Activated CD4-positive, alpha-beta memory T cell treated with anti-CD3 and anti-CD28 coated beads, Interleukin-2, amount 10 ng/mL, durations not matched to agents 7 days and 5 days (primary cell): ENCODE measurements around the gene CAPZA1. TPM values are rescaled to one million over a fixed set of nuclear protein-coding genes. Genes with fewer than 3 reads are reported as not detected.
"Not testable (repeated sequence)": the region's sequence is repeated elsewhere in the genome, so short reads cannot be mapped to it uniquely, and the experiment has no call there.

Experiments used
- CTCF ChIA-PET: fragments of 350-600 bp; sonication (Branson Sonifier 250); formaldehyde crosslinking; loops from one replicate; lab custom pipeline; 2021; ENCODE audit warnings: antibody characterized with exemption, inconsistent platforms; lab: Charles Lee
- POLR2A ChIA-PET: fragments of 350-600 bp; sonication (Branson Sonifier 250); formaldehyde crosslinking; loops from one replicate; lab custom pipeline; 2021; ENCODE audit warnings: antibody characterized with exemption; lab: Charles Lee
- DNase-seq: peaks from one replicate; pipeline ENCODE4 v3.0.0-alpha.2; 2020
- H3K27ac Mint-ChIP-seq: one replicate; pipeline ENCODE4 v1.8.0; 2021; ENCODE audit warnings: mild to moderate bottlenecking, mixed read lengths
- H3K27me3 Mint-ChIP-seq: one replicate; pipeline ENCODE4 v1.8.0; 2021; ENCODE audit warnings: mixed read lengths
- H3K36me3 Mint-ChIP-seq: one replicate; pipeline ENCODE4 v1.8.0; 2021; ENCODE audit warnings: low read depth, mixed read lengths
- H3K4me1 Mint-ChIP-seq: one replicate; pipeline ENCODE4 v1.8.0; 2021; ENCODE audit warnings: mixed read lengths
- H3K4me3 Mint-ChIP-seq: one replicate; pipeline ENCODE4 v1.8.0; 2021; ENCODE audit warnings: mild to moderate bottlenecking, mixed read lengths
- H3K9me3 Mint-ChIP-seq: one replicate; pipeline ENCODE4 v1.8.0; 2021; ENCODE audit warnings: mixed read lengths
- total RNA-seq, 2 experiments: library from RNA; stranded (reverse); gene quantifications; one replicate each; pipeline ENCODE4 v1.2.3, GENCODE V29; 2021

CAPZA1 gene
- total RNA-seq, 2 experiments from 2014 or later: 340 to 342 TPM

- ChIA-PET POLR2A (interaction anchor here (0.9 to 6.3 kb wide), 3 partner anchors 10 to 14 kb away, joined by 3 to 46 read pairs (median 4); partner anchors contain the start of genes CAPZA1 and ST7L), CTCF (interaction anchor here (0.6 to 1.0 kb wide), 3 partner anchors 12 to 110 kb away, joined by 3 to 5 read pairs (median 3); no protein-coding TSS in a partner anchor)
- H3K27me3 Mint-ChIP-seq: no peaks in the 10 kb centered on the region
- H3K4me3 Mint-ChIP-seq: no peak overlapping the region
- DNase-seq: no peak
- peak overlapping the region; percentile 5 for H3K27ac Mint-ChIP-seq
- peaks cover 14% of the 10 kb centered on the region for H3K4me1 Mint-ChIP-seq
- H3K36me3 Mint-ChIP-seq: peaks cover 34% of the 10 kb centered on the region
- no peaks in the 10 kb centered on the region for H3K9me3 Mint-ChIP-seq
These were observed 13.9 kb upstream of the CAPZA1 start for GRCh38 chr1:112605633-112606327.

GRCh38 chr1:112614460-112615065, 5.1 kb upstream of the CAPZA1 start:
- ChIA-PET CTCF (interaction anchor here (0.9 to 9.0 kb wide), 13 partner anchors 10 to 256 kb away, joined by 3 to 96 read pairs (median 4); partner anchors contain the start of gene PPM1J), POLR2A (interaction anchor here (0.8 to 1.8 kb wide), 5 partner anchors 60 to 223 kb away, joined by 3 to 5 read pairs (median 3); partner anchors contain the start of genes MOV10 and PPM1J)
- H3K27ac Mint-ChIP-seq: no peak overlapping the region
- H3K36me3 Mint-ChIP-seq: peaks cover 22% of the 10 kb centered on the region
- DNase-seq: no peak
- H3K27me3 Mint-ChIP-seq: no peaks in the 10 kb centered on the region
- no peaks in the 10 kb centered on the region for H3K9me3 Mint-ChIP-seq
- H3K4me1 Mint-ChIP-seq: peaks cover 25% of the 10 kb centered on the region
- no peak overlapping the region for H3K4me3 Mint-ChIP-seq

GRCh38 chr1:112618114-112618720, 1.4 kb upstream of the CAPZA1 start:
- H3K4me3 Mint-ChIP-seq: peak overlapping the region; percentile 96
- peaks cover 34% of the 10 kb centered on the region for H3K36me3 Mint-ChIP-seq
- POLR2A ChIA-PET: interaction anchor here (0.6 to 7.9 kb wide), 36 partner anchors 9 to 1894 kb away, joined by 3 to 101 read pairs (median 5); partner anchors contain the start of genes ATP5PB, CTTNBP2NL, MAGI3 and MOV10
- peaks cover 27% of the 10 kb centered on the region for H3K4me1 Mint-ChIP-seq
- no peaks in the 10 kb centered on the region for H3K9me3 Mint-ChIP-seq
- CTCF ChIA-PET: interaction anchor here (1.4 to 9.0 kb wide), 3 partner anchors 117 to 455 kb away, joined by 3 to 96 read pairs (median 7); partner anchors contain the start of gene LRIG2
- H3K27me3 Mint-ChIP-seq: no peaks in the 10 kb centered on the region
- DNase-seq: peak; percentile 25
- H3K27ac Mint-ChIP-seq: peak overlapping the region; percentile 99

- peaks cover 28% of the 10 kb centered on the region for H3K4me1 Mint-ChIP-seq
- no peaks in the 10 kb centered on the region for H3K27me3 Mint-ChIP-seq
- peaks cover 35% of the 10 kb centered on the region for H3K36me3 Mint-ChIP-seq
- DNase-seq: peak; percentile 66
- H3K9me3 Mint-ChIP-seq: no peaks in the 10 kb centered on the region
- ChIA-PET CTCF (interaction anchor here (0.6 to 9.0 kb wide), 5 partner anchors 97 to 454 kb away, joined by 3 to 96 read pairs (median 7); partner anchors contain the start of genes LRIG2 and PPM1J), POLR2A (interaction anchor here (0.6 to 7.9 kb wide), 33 partner anchors 9 to 1893 kb away, joined by 3 to 101 read pairs (median 5); partner anchors contain the start of genes ATP5PB, CTTNBP2NL, MAGI3 and MOV10)
- H3K4me3 Mint-ChIP-seq: peak within 1 kb of the TSS; percentile 96
- peak within 1 kb of the TSS; percentile 99 for H3K27ac Mint-ChIP-seq
These were observed 713 bp upstream of the CAPZA1 start, which contains the start of gene ST7L for GRCh38 chr1:112618721-112619517. ST7L (minus strand) TSS chr1:112619141; CDS start chr1:112619113, 28 bp downstream.

GRCh38 chr1:112620377-112620695, 704 bp downstream of the CAPZA1 start:
- CTCF ChIA-PET: interaction anchor here (0.6 to 2.4 kb wide), 2 partner anchors 96 to 237 kb away, joined by 3 to 10 read pairs; partner anchors contain the start of gene PPM1J
- no peak for DNase-seq
- H3K4me1 Mint-ChIP-seq: peaks cover 38% of the 10 kb centered on the region

GRCh38 chr1:112624493-112624892, 4.9 kb downstream of the CAPZA1 start:
- Mint-ChIP-seq H3K36me3 (peaks cover 75% of the 10 kb centered on the region), H3K4me1 (peaks cover 63% of the 10 kb centered on the region)
- DNase-seq, H3K4me3 Mint-ChIP-seq, H3K9me3 Mint-ChIP-seq, H3K27ac Mint-ChIP-seq, H3K27me3 Mint-ChIP-seq: not testable (repeated sequence)
- ChIA-PET CTCF (interaction anchor here (0.7 kb wide), 1 partner anchor 1025 kb away, joined by 5 read pairs; no protein-coding TSS in a partner anchor), POLR2A (interaction anchor here (7.9 kb wide), 1 partner anchor 12 kb away, joined by 76 read pairs; no protein-coding TSS in a partner anchor)

More at GRCh38 chr1:112620377-112620695, 704 bp downstream of the CAPZA1 start:
- H3K36me3 Mint-ChIP-seq: peaks cover 48% of the 10 kb centered on the region
- peak overlapping the region; percentile 96 for H3K4me3 Mint-ChIP-seq
- H3K27ac Mint-ChIP-seq: peak overlapping the region; percentile 99
- H3K9me3 Mint-ChIP-seq: no peaks in the 10 kb centered on the region
- POLR2A ChIA-PET: interaction anchor here (0.7 to 7.9 kb wide), 12 partner anchors 12 to 1745 kb away, joined by 3 to 101 read pairs (median 17); partner anchors contain the start of genes MOV10 and SLC16A1
- H3K27me3 Mint-ChIP-seq: no peaks in the 10 kb centered on the region

GRCh38 chr1:112625696-112626095, 6.1 kb downstream of the CAPZA1 start:
- Mint-ChIP-seq H3K27me3 (no peaks in the 10 kb centered on the region), H3K9me3 (no peaks in the 10 kb centered on the region), H3K27ac (no peak overlapping the region), H3K36me3 (peaks cover 76% of the 10 kb centered on the region), H3K4me1 (peaks cover 68% of the 10 kb centered on the region), H3K4me3 (no peak overlapping the region)
- CTCF ChIA-PET: interaction anchor here (0.6 to 0.7 kb wide), 2 partner anchors 11 to 54 kb away, joined by 3 read pairs; no protein-coding TSS in a partner anchor
- POLR2A ChIA-PET: interaction anchor here (0.7 to 1.0 kb wide), 4 partner anchors 11 to 79 kb away, joined by 3 to 5 read pairs (median 4); partner anchors contain the start of gene MOV10
- DNase-seq: no peak

- ChIA-PET POLR2A (interaction anchor here (0.7 to 1.0 kb wide), 2 partner anchors 12 to 79 kb away, joined by 3 read pairs; no protein-coding TSS in a partner anchor), CTCF (interaction anchor here (0.6 to 0.7 kb wide), 2 partner anchors 10 to 53 kb away, joined by 3 read pairs; no protein-coding TSS in a partner anchor)
- no peaks in the 10 kb centered on the region for H3K9me3 Mint-ChIP-seq
- H3K36me3 Mint-ChIP-seq: peaks cover 76% of the 10 kb centered on the region
- H3K27ac Mint-ChIP-seq: no peak overlapping the region
- H3K4me1 Mint-ChIP-seq: peaks cover 72% of the 10 kb centered on the region
- no peaks in the 10 kb centered on the region for H3K27me3 Mint-ChIP-seq
- no peak overlapping the region for H3K4me3 Mint-ChIP-seq
- no peak for DNase-seq
These were observed 6.6 kb downstream of the CAPZA1 start for GRCh38 chr1:112626193-112626592.

- Mint-ChIP-seq H3K9me3 (no peaks in the 10 kb centered on the region), H3K4me3 (no peak overlapping the region), H3K36me3 (peaks cover 76% of the 10 kb centered on the region), H3K4me1 (peaks cover 75% of the 10 kb centered on the region), H3K27ac (no peak overlapping the region), H3K27me3 (no peaks in the 10 kb centered on the region)
- CTCF ChIA-PET: no interaction called here
- DNase-seq: no peak
- POLR2A ChIA-PET: interaction anchor here (2.3 kb wide), 1 partner anchor 9 kb away, joined by 13 read pairs; the partner anchor contains the start of gene ST7L
These were observed 7.3 kb downstream of the CAPZA1 start for GRCh38 chr1:112626887-112627286.

- ChIA-PET CTCF (no interaction called here), POLR2A (interaction anchor here (1.5 to 2.3 kb wide), 3 partner anchors 9 to 46 kb away, joined by 4 to 13 read pairs (median 4); partner anchors contain the start of genes MOV10 and ST7L)
- no peaks in the 10 kb centered on the region for H3K27me3 Mint-ChIP-seq
- H3K9me3 Mint-ChIP-seq: no peaks in the 10 kb centered on the region
- no peak overlapping the region for H3K27ac Mint-ChIP-seq
- peaks cover 76% of the 10 kb centered on the region for H3K4me1 Mint-ChIP-seq
- no peak overlapping the region for H3K4me3 Mint-ChIP-seq
- DNase-seq: no peak
- peaks cover 78% of the 10 kb centered on the region for H3K36me3 Mint-ChIP-seq
These were observed 8.9 kb downstream of the CAPZA1 start for GRCh38 chr1:112628516-112628915.

- Mint-ChIP-seq H3K36me3 (peaks cover 82% of the 10 kb centered on the region), H3K27ac (peak overlapping the region; percentile 0), H3K4me3 (no peak overlapping the region), H3K9me3 (no peaks in the 10 kb centered on the region), H3K4me1 (peaks cover 80% of the 10 kb centered on the region), H3K27me3 (no peaks in the 10 kb centered on the region)
- POLR2A ChIA-PET: interaction anchor here (1.5 to 2.3 kb wide), 3 partner anchors 11 to 45 kb away, joined by 4 to 13 read pairs (median 6); partner anchors contain the start of genes MOV10 and ST7L
- DNase-seq: no peak
- CTCF ChIA-PET: no interaction called here
These were observed 9.6 kb downstream of the CAPZA1 start for GRCh38 chr1:112629256-112629655.
